ENCODE measurements around the gene LZTS3.

GRCh38 chr20:3133155-3133554 lies 40.2 kb downstream of the LZTS3 start:
- TF ChIP-seq POLR2AphosphoS5 (IDR thresholded peaks at IDR 0.05; ENCODE audit: low read depth, low read length) (no peak), FOXP2 (optimal IDR thresholded peaks at IDR 0.05; ENCODE audit: borderline replicate concordance, extremely low read depth, extremely low read length, insufficient read depth) (no peak), TAF1 (IDR thresholded peaks at IDR 0.05; ENCODE audit: borderline replicate concordance, insufficient read depth, low read length) (no peak), REST (IDR thresholded peaks at IDR 0.05; ENCODE audit: insufficient read depth in 1 of 2, low read depth in 2 of 2, low read length in 2 of 2) (no peak), SIN3A (IDR thresholded peaks at IDR 0.05; ENCODE audit: borderline replicate concordance, insufficient read depth, low read length) (no peak)
